Glomerular visceral epithelial cell (primary cell): Measurements from ENCODE around the gene SLCO4A1.
"Not testable (repeated sequence)": the region's sequence is repeated elsewhere in the genome, so short reads cannot be mapped to it uniquely, and the experiment has no call there.

ENCODE experiments used
- DNase-seq: peaks from one replicate; pipeline ENCODE4 v3.0.0-alpha.2; 2016; ENCODE audit errors: extremely low spot score

The SLCO4A1 gene

DNA sequence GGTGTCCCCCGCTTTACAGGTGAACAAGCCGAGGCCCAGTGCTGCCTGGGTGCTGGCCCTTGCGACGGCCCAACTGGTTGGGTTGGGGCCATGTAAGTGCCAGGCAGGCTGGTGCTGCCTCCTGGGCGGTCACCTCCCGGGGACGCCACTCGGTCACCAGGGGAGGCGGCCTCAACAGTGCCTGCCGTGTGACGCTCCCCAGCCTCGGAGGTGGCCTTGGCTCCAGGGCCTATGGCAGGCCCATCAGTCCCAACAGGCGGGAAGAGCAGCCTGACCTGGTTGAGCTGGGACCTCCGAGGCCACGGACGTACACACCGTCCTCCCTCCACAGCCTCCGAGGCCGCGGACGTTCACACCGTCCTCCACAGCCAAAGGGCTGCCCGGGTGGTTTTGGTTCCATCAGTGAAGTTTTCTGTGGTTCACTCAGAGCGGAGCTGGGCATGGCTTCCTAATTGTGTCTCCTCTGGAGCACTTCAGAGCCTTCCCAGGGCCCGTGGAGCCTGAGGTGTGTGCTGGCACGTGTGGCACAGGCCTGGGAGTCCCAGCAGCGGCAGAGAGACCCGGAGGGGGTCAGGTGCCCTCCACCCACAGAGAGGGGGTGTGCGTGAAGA lies 19.3 kb upstream of the SLCO4A1 start:
- no peak for DNase-seq

DNA sequence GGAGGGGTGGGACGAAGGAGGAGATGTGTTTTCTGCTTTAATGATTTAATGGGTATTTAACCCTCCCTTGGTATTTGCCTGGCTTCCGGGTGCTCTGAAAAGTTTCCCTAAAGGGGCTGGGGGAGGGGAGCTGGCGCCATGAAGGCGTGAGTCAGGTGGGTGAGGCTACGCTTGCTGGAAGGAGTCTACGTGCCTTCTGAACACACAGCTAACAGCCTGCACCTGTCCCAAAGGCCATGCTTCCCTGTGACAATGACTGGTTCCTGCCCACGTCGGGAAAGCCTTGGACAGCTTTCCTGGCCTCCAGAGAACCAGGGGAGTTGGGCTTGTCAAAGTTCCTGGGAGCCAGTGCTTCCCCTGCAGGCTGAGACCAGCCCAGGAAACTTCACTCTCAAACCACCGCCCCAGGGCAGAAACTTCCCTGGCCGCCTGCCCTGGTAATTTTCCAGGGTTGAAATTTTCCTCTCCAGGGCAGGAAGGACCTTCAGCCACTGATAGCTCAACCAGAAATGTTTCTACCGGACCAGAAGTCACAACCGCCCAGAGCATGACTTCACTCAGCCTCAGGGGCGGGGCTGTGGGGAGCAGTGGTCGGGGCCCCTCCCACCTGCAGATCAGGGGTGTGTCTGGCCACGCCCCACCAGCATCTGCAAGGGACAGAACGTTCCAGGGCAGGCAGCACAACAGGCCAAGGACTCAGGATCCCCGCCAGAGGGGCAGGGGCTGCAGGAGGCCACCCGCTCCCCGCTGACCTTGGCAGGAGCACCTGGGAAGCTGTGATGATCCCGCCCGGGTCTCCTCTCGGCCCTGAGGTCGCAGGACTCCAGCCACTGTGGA lies 18.6 kb upstream of the SLCO4A1 start:
- peak; percentile 98 for DNase-seq

DNA sequence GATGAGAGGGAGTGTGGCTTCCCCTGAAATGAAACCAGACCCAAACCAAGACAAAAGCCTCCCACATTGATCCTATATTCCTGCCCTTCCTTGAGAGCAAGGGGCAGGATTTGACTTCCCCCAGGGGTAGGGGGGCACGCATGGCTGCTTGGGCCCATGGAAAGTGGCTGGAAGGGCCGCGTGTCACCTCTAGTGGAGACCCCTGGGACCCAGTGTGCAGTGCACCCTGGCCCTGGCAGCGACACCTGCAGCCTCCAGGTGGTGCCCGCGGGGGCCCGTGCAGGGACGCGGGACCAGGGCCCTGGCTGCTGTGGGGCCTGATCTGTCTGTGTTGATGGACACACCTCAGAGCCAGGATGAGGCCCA lies 18.0 kb upstream of the SLCO4A1 start:
- DNase-seq = no peak

DNA sequence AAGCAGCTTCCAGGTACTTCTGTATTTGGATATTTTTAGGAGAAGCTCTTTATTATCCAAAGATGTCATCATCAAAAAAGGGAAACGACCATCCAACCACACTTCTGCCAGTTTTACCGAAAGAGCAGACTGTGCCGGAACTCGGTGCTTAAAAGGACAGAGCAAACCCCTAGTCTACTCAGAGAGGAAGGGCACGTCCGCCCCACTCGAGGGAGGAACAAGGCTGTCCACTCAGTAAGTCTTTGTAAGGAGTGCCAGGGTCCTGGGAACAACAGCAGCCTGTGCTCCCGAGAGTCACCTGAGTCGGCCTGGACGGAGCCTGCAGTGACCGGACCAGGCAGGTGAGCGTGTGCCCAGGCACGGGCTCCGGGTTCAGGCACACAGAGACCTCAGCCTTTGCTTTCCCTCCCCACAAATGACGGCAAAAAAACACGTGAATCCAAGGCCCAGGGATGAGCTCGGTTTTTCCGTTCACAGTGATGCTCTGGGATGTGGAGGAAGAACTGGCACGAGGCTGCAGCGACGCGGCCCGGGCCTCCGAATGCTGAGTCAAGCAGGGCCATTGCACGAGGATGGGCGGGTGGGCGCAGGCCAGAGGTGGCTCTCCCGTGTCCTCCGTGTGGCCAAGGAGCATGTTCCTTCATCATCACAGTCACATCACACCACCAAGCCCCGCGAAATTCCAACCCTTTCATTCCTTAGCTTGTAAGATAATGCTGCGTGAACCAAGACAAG lies 17.4 kb upstream of the SLCO4A1 start:
- DNase-seq = no peak

DNA sequence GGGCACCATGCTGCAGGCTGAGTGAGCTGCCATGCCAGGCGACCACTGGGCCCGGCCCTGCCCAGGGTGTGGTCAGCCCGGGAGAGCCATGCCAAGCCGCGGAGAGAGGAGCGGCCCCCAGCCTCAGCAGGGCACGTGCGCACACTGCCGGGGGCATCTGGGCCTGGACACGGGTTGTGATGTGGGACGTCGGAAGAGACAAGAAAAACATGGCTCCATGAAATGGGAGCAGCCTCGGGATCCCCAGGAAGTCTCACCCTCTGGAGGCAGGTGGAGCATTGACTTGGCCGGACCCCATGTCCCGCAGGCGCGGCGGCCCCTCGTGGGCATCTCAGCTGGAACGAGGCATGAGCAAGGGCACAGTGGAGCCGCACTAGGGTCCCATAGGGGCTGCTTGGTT lies 16.8 kb upstream of the SLCO4A1 start:
- no peak for DNase-seq

DNA sequence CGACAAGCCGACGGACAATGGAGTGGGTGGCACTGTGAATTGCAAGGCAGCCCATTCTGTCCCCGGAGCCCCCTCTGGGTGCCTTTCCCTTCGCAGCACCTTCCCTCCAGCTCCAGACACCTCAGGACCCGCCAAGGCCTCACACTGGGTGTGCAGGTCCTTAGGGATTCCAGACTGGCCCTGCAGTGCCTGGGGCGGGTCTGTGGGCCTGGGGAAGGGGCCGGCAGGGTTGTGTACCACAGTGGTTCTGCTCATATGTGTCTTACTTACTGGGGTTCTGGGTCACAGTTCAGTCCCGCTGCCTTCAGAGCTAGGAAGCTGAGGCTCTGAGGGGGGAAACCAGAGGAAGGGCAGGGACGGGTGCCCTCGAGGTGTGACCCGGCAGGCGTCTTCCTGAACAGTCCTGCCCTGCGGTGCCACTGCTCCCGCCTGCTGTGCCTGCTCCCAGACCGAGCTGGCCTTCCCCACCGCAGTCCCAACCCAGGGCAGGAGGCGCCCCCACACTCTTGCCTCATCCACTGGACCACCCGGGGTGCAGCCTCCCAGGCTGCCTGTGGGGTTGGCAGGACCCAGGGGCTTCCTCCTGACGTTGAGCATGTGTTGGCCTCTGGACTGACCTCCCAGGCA lies 16.3 kb upstream of the SLCO4A1 start:
- no peak for DNase-seq

DNA sequence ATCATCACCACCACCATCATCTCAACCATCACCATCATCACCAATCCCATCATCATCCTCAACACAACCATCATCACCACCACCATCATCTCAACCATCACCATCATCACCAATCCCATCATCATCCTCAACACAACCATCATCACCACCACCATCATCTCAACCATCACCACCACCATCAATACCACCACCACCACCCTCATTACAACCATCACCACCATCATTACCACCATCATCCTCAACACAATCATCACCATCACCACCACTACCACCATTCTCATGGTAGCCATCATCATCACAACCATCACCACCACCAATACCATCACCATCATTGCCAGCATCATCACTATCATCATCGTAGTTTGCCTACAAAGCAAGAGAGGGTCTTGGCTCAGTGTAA lies 14.9 kb upstream of the SLCO4A1 start:
- not testable (repeated sequence) for DNase-seq

DNA sequence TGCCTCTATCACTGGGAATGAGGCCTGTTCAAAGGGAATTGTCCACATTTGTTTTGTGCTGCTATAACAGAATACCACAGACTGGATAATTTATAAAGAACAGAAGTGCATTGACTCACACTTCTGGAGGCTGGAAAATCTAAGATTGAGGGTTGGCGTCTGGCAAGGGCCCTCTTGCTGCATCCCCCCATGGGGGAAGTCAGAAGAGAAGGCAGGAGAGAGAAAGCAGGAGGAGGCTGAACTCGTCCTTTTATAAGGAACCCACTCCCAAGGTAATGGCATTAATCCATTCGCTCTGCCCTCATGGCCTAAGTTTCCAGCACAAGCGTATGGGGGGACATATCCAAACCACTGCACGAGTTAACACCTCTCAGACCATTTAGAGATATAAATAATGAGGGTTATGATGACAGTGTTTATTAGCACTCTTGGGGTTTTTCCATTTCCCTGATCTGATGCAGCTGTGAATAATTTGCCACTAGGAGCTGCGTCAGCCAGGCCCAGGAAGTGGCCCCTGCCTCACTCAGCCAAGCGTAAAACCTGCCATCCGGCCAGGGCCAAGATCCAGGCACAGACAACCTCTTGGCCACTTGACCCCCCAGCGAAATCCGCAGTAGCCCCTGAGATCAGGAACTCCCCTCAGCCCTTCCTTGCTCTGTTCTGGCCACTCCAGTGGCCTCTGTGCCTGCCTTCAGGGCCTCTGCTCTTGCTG lies 14.2 kb upstream of the SLCO4A1 start:
- peak; percentile 95 for DNase-seq

DNA sequence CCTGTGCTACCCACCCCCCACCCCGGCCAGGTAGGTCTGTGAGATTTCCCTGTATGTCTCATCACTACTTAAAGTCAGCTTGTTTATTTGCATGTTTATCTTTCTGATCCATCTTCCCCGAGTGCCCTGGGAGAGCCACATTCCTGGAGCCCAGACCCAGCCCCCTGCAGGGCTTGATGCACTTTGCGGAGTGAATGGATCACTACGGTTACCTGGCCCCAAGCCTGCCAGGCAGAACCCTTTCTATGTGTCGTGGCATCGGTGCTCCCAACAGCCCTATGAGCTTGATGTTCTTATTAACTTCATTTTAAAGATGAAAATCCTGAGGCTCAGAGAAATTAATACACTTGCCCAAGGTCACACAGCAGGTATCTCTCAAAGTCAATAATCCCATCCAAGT lies 13.6 kb upstream of the SLCO4A1 start:
- DNase-seq = peak; percentile 80

DNA sequence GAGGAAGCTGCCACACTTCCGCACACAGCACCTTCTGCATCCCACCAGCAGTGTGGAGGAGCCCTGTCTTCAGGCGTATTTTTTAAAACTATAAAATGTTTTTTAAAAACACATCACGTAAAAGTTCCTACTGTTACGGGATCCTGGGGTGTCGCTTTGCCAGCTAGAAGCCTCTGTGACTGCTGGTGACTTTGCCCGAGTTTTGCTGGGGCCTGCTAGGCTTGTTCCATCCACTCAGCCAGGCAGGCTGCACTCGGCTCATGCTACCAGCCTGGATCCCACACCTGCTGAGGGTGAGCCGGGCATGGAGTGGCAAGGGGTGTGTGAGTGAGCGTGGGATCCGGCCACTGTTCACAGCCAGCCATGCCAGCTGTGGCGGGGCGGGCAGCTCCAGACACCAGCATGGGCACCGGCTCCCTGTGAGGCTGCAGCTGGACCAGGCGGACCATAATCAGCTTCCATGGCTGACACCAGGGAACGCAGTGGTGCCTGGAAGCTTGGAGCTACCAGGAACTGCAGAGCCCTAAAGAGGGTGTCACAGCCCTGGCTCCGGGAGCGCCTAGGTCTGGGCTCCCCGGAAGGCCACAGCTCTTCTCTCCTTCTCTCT lies 12.3 kb upstream of the SLCO4A1 start:
- no peak for DNase-seq

DNA sequence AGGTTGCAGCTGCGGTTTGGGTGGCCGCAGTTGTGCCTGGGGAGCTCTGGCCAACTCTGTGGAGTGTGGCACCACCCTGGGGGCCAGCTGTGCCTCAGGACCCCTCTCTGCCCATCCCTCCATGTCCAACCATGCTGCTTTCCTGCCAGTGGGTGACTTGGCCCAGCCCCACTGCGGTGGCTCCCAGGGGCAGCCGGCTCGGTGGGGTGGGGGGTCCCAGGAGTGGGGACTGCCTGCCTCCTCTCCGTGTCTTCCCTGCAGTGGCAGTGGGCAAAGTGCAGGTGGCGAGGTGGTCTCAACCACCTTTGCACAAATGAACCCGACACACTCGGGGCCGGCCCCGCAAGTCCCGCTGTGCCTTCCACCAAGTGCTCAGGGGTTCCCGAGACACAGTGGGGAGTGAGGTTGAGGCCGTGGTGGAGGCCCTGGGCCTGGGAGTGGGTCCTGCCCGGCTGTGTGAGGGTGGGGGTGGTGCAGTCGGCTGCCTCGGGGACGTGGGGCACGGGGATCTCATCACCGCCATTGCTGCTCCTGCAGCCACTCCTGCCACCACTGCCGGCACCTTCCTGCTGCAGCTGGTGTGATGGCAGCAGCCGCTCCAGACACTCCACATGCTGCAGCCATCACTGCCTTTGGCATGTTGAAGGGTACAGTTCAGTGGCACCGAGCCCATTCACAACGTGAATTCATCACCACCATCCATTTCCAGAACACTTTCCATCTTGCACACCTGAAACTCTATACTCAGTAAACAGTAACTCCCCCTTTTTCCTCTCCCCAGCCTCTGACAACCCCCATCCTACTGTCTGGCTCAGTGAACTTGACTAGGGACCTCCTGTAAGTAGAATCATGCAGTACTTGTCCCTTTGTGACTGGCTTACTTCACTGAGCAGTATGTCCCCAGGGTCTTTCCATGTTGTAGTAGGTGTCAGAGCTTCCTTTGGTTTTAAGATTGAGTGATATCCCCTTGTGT lies 10.7 kb upstream of the SLCO4A1 start:
- no peak for DNase-seq

DNA sequence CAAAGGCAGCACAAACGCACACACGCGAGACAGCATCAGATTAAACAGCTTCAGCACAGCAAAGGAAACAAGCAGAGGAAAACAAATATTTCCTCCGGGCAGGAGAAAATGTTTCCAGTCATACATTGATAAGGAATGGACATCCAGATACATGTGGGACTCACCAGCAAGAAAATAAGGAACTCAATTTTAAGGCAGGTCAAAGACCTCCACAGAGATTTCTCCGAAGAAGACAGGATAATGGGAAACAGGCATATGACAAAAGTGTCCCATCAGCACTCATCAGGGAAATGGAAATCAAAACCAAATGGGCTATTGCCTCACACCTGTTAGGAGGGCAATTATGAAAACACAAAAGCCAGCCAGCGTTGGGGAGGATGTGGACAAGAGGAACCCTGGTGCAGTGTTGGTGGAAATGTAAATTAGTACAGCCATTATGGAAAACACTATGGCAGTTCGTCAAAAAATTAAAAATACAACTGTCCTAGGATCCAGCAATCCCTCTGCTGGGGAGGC lies 9.7 kb upstream of the SLCO4A1 start:
- no peak for DNase-seq

DNA sequence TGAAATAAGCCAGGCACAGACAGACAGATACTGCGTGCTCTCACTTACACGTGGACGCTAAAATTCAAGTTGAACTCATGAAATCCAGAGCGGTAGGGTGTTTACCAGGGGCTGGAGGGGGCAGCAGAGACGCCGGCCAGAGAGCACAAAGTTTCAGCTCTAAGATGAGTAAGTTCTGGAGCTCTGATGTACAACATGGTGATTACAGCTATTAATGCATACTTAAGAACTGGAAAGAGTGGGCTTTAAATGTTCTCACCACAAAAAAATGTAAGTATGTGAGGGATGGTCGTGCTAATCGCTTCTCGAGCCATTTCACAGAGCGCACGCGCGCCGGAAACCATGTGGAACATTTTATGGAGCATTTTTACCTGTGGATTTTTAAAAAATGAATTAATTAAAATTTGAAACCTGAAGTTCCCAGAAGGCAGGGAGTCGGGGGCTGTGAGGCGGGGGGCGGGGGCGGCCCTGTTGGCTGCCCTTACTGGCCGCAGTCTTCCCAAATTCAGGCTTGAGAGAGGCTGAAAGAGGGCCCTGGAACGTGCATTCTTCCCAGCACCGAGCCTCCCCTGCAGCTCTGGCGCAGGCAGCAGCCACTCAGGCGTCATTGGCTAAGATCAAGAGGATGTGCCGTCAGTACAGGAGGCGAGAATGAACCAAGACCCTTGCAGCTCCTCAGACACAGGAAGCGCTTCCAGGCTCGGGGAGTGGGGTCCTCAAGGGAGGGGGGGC lies 8.5 kb upstream of the SLCO4A1 start:
- DNase-seq = no peak

DNA sequence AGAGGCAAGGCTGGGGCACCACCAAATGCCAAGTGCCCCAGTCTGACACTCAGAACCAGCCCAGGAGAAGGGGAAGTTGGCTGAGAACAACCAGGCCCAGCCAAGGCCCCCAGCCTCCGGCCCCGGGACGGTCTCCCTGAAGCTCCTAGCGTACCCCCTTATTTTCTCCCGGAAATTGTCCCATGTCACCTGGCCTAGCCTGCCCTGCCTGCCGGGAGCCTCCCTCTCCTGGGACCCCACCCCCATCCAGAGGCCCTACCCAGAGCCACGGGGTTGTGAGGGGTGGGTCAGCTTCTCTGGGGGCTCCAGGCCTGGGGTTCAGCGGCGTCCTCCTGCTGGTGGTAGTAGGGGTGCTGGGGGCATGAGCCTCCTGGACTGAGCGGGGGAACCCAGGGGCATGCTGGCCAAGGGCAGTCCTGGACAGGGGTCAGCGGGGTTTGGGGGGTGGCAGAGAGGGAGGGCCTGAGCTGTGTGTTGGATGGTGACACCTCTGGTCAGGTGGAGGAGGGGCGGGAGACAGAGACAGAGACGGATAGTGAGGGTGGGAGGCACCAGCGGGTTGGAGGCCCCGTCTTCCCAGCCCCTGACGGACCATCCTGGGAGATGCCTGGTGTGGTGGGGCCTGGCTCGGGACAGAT lies 7.9 kb upstream of the SLCO4A1 start:
- no peak for DNase-seq

DNA sequence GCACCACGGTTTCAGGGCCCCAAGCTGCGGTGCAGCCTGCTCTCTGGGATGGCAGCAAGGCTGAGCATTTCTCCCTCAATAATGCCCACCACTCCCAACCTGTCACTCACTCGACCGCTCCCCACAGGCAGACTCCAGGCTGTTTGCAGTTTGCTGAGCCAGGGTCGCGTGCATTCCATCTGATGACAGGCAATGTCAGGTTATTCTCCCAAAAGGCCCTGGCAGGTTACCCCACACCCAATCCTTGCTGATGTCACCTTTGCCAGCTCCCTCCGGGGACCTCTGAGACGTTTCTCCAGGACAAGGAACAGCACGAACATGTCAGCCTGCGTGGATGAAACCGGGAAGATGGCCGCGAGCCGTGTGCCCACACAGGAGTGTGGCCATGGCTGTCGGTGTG lies 7.1 kb upstream of the SLCO4A1 start:
- DNase-seq = no peak

DNA sequence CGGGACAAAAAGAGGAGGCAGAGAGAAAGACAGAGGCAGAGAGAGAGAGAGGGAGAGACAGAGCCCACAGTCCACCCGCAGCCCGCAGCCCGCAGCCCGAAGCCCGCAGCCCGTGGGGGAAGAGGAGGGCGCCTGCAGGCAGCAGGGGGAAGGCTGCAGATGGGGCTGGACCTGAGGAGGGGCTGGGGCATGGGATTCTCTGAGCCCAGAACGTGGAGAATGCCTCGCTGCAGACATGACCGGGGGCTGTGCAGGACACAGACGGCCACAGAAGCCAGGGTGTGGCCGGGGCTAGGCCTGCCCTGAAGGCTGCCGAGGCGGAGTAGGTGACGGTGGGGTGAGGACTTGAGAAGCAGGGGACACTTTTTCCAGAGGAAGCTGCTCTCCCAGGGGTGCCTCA lies 6.5 kb upstream of the SLCO4A1 start:
- no peak for DNase-seq

DNA sequence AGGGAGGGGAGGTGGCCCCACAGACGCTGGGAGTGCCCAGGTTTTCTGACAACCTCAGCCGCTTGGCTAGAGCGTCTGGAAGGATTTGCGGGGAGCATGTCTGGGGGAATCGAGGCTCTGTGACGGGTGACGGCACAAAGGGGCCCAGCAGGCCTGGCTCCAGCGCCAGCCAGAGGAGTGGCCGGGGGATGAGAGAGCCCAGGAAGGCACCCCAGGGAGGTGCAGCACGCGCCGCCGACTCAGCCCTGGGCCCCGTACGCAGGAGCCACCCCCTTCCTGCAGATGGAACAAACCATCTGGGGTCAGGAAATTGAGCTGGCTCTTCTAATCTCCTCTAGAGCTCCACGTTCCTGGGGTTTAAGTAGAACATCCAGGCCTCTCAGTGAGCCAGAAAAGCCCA lies 5.9 kb upstream of the SLCO4A1 start:
- no peak for DNase-seq

DNA sequence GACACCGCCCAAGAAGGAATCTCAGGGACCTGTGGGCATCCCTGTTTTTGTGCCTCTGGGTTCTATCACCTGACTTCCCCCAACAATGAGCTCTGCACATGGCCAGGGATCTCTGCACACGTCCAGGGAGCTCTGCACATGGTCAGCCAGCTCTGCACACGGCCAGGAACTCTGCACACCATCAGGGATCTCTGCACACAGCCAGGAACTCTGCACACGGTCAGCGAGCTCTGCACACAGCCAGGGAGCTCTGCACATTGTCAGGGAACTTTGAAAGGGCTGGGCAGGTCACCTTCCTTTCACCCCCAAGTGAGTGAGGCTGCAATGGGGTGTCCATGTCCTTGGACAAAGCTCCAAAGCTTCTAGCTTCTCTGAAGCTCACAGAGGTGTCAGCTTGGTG lies 5.2 kb upstream of the SLCO4A1 start:
- DNase-seq = no peak

DNA sequence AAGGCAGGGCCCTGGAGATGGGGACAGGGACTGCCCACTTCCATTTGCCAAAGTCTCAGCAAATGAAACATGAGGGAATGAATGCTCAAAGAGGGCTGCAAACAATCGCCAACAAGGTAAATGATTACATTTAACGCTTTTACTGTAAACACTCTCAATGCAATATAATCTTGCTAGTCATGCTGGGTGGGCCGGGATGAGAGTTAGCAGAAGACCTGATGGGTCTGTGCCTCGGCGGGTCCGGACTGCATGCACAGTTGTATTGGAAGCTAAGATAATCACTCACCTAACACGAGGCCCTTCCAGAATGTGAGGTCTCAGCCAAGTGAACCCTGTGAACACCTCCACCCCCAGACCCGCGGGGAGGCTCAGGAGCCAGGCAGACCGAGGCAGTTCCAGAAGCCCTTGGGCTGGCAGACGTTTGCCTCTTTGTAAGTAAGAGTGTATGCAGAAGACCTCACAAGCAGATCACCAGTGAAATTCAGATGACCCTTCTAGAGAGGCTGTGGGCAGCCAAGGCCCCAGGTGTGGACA lies 4.7 kb upstream of the SLCO4A1 start:
- no peak for DNase-seq
